PC-9 (cell line): ENCODE measurements around the gene CCDC15. TPM values are rescaled to one million over a fixed set of nuclear protein-coding genes. Genes with fewer than 3 reads are reported as not detected.
A peak's percentile ranks its signal among the peaks of the same experiment; 100 is the strongest.

Experiments
- BruUV-seq: library from RNA; stranded (reverse); fragments of 400-500 nt; replicated peaks from 2 replicates; lab custom pipeline; 2021; lab: Mats Ljungman, UMichigan
- CTCF ChIA-PET: fragments of 300-600 bp; sonication (Branson Sonifier 250); formaldehyde crosslinking; loops from one replicate; lab custom pipeline; 2022; ENCODE audit warnings: antibody characterized with exemption; lab: Charles Lee
- POLR2A ChIA-PET: fragments of 300-600 bp; sonication (Branson Sonifier 250); formaldehyde crosslinking; loops from one replicate; lab custom pipeline; 2022; ENCODE audit warnings: antibody characterized with exemption; ENCODE audit not compliant: unreplicated experiment; lab: Charles Lee
- DNase-seq, 2 experiments: peaks; one replicate each; pipeline versions ENCODE4 v3.0.0 to v3.0.0-alpha.2; 2015 to 2022; ENCODE audit warnings: mixed read lengths in 1 of 2
- H2AFZ ChIP-seq: fragments of 200-600 bp; sonication (generic); 2 replicates; pipeline ENCODE4 v1.8.1; 2017; ENCODE audit warnings: antibody characterized with exemption
- H3F3A ChIP-seq: fragments of 200-600 bp; sonication (generic); 2 replicates; pipeline ENCODE4 v1.8.1; 2017; ENCODE audit warnings: antibody characterized with exemption, mild to moderate bottlenecking, low read depth; ENCODE audit not compliant: insufficient read depth
- H3K27ac ChIP-seq: fragments of 200-600 bp; sonication (generic); 2 replicates; pipeline ENCODE4 v1.6.1; 2016; ENCODE audit warnings: mixed run types
- H3K27me3 ChIP-seq: fragments of 200-600 bp; sonication (generic); 2 replicates; pipeline ENCODE4 v1.6.1; 2016; ENCODE audit warnings: low read depth, mixed run types; ENCODE audit not compliant: insufficient read depth
- H3K36me3 ChIP-seq: fragments of 200-600 bp; sonication (generic); 2 replicates; pipeline ENCODE4 v1.6.1; 2016; ENCODE audit warnings: low read depth, mixed run types
- H3K4me1 ChIP-seq: fragments of 200-600 bp; sonication (generic); replicated peaks from 2 replicates; pipeline ENCODE4 v1.6.1; 2016; ENCODE audit warnings: mixed run types; ENCODE audit not compliant: insufficient read depth
- H3K4me2 ChIP-seq: fragments of 200-600 bp; sonication (generic); 2 replicates; pipeline ENCODE4 v1.6.1; 2017; ENCODE audit warnings: mixed run types
- H3K4me3 ChIP-seq: fragments of 200-600 bp; sonication (generic); 2 replicates; pipeline ENCODE4 v1.6.1; 2016; ENCODE audit warnings: mixed run types
- H3K79me2 ChIP-seq: fragments of 200-600 bp; sonication (generic); 2 replicates; pipeline ENCODE4 v1.6.1; 2017; ENCODE audit warnings: low read depth, mixed run types
- H3K9me2 ChIP-seq: fragments of 200-600 bp; sonication (generic); 2 replicates; pipeline ENCODE4 v1.8.1; 2017; ENCODE audit warnings: mild to moderate bottlenecking; ENCODE audit not compliant: insufficient read depth
- H3K9me3 ChIP-seq: fragments of 200-600 bp; sonication (generic); 2 replicates; pipeline ENCODE4 v1.8.1; 2016; ENCODE audit warnings: low read depth; ENCODE audit not compliant: insufficient read depth
- H4K20me1 ChIP-seq: fragments of 200-600 bp; sonication (generic); 2 replicates; pipeline ENCODE4 v1.8.1; 2017; ENCODE audit not compliant: insufficient read depth
- EZH2 ChIP-seq: fragments of 200-600 bp; sonication (generic); IDR thresholded peaks from 2 replicates; pipeline ENCODE4 v1.8.0; 2017; ENCODE audit warnings: antibody characterized with exemption, low read depth
- intact Hi-C: fragments of 100-400 bp; cut with micrococcal nuclease; formaldehyde crosslinking; loops from one replicate; pipeline ENCODE4 v1.10.0; 2022; ENCODE audit not compliant: unreplicated experiment
- total RNA-seq: library from RNA; stranded (reverse); gene quantifications from 2 replicates; pipeline ENCODE4 v1.2.3, GENCODE V29; 2021
- TF ChIP-seq, protein P1 (sequence below): fragments of 200-600 bp; sonication (generic); conservative IDR thresholded peaks from 2 replicates; pipeline ENCODE4 v1.6.1; 2017; ENCODE audit warnings: mixed run types, antibody characterized with exemption, mild to moderate bottlenecking, moderate library complexity

CCDC15 gene
- total RNA-seq, 1 experiment from 2014 or later = 2.7 TPM

DNA sequence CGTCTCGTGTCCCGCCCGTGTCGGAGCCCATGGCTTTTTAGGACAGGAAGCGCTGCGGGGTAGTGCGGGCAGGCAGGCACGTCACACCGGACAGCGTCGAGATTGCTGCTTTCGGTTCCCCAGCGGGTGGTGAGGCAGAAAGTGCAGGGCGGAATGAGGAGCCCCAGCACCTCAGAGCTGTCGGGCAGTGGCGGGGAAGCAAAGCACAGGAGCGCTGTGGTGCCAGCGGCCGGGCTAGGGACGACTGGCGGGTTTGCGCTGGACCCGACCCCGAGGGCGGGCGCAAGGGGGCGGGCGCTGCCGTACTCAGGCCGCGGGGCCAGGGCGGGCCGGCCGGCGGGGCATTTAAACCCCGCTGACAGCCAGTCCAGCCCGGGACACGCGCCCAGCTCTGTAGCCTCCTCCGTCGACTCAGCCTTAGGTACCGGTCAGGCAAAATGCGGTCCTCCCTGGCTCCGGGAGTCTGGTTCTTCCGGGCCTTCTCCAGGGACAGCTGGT is 109.0 kb downstream of the CCDC15 start, which contains the start of gene SLC37A2:
Gene SLC37A2 (plus strand): TSS at position 375 of the 498 bp plus-strand sequence. CDS start 63 bp downstream, at position 438.
- H3K36me3 ChIP-seq = no peaks in the 10 kb centered on the region
- H3K4me2 ChIP-seq = peak within 1 kb of the TSS; percentile 89
- TF ChIP-seq EZH2 = no peak
- TF ChIP-seq, protein P1, sequence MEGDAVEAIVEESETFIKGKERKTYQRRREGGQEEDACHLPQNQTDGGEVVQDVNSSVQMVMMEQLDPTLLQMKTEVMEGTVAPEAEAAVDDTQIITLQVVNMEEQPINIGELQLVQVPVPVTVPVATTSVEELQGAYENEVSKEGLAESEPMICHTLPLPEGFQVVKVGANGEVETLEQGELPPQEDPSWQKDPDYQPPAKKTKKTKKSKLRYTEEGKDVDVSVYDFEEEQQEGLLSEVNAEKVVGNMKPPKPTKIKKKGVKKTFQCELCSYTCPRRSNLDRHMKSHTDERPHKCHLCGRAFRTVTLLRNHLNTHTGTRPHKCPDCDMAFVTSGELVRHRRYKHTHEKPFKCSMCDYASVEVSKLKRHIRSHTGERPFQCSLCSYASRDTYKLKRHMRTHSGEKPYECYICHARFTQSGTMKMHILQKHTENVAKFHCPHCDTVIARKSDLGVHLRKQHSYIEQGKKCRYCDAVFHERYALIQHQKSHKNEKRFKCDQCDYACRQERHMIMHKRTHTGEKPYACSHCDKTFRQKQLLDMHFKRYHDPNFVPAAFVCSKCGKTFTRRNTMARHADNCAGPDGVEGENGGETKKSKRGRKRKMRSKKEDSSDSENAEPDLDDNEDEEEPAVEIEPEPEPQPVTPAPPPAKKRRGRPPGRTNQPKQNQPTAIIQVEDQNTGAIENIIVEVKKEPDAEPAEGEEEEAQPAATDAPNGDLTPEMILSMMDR = no peak; the same call in 1 of the 2 replicates
- peak within 1 kb of the TSS; percentile 73 for H3K4me3 ChIP-seq
- no peaks in the 10 kb centered on the region; the same call in none of the 2 replicates for H3F3A ChIP-seq
- H3K9me3 ChIP-seq = no peaks in the 10 kb centered on the region
- no peaks in the 10 kb centered on the region for H4K20me1 ChIP-seq
- H3K79me2 ChIP-seq = peaks cover 24% of the 10 kb centered on the region
- peaks cover 10% of the 10 kb centered on the region; the same call in 1 of the 2 replicates for H3K4me1 ChIP-seq
- POLR2A ChIA-PET = interaction anchor here (0.7 kb wide), 1 partner anchor 298 kb away, joined by 4 read pairs; no protein-coding TSS in a partner anchor
- no peaks in the 10 kb centered on the region for H3K9me2 ChIP-seq
- H3K27me3 ChIP-seq = no peaks in the 10 kb centered on the region
- intact Hi-C loops = loop anchor here (1.0 to 2.0 kb wide), 3 partner anchors 20 to 62 kb away; no protein-coding TSS in a partner anchor
- H3K27ac ChIP-seq = peak within 1 kb of the TSS; percentile 36
- no TSS peak for BruUV-seq
- CTCF ChIA-PET = interaction anchor here (0.6 kb wide), 1 partner anchor 173 kb away, joined by 3 read pairs; no protein-coding TSS in a partner anchor
- DNase-seq = peak; percentile 68 to 74
- H2AFZ ChIP-seq = peak within 1 kb of the TSS; percentile 87

DNA sequence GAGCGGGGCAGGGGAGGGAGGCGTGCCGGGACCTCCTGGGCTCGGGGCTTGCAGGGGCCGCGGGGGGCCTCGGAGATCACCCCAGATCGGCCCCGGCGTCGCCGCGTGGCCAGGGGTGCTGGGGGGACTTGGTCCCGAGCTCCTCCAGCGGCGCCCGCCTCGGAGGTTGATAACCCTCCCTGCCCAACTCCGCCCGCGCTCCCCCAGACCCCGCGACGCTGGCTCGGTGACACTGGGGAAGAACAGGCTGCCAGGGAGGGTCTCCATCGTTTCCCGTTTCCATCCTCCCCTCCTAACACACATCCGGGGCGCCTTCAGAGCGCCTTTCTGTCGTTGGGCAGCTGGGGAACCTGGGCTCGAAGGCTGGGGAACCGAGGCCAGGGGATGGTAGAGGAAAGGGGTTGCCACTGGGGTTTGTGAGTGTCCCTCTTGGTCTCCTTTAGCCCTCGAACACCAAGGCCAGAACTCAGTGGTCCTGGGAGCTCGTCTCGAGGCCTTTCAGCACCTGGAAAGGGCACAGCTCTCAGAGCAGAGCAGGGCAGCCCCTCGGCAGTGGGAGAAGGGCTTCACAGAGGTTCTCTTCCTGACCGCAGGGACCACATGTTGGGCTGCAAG is 109.5 kb downstream of the CCDC15 start:
- POLR2A ChIA-PET = interaction anchor here (0.7 kb wide), 1 partner anchor 299 kb away, joined by 4 read pairs; no protein-coding TSS in a partner anchor
- Histone ChIP-seq H3K4me2 (peak overlapping the region; percentile 89), H3K9me2 (no peaks in the 10 kb centered on the region), H3K9me3 (no peaks in the 10 kb centered on the region), H3K27ac (peak overlapping the region; percentile 36; the same call in 1 of the 2 replicates), H3K27me3 (no peaks in the 10 kb centered on the region), H3K36me3 (no peaks in the 10 kb centered on the region), H3K79me2 (peaks cover 24% of the 10 kb centered on the region), H3K4me3 (peak overlapping the region; percentile 73), H4K20me1 (no peaks in the 10 kb centered on the region), H3F3A (peaks cover 4% of the 10 kb centered on the region), H2AFZ (peak overlapping the region; percentile 87), H3K4me1 (peaks cover 14% of the 10 kb centered on the region; the same call in 1 of the 2 replicates)
- TF ChIP-seq, protein P1 = no peak
- no peak for TF ChIP-seq EZH2
- no TSS peak for BruUV-seq
- DNase-seq = no peak
- CTCF ChIA-PET = interaction anchor here (0.6 kb wide), 1 partner anchor 172 kb away, joined by 3 read pairs; no protein-coding TSS in a partner anchor
- intact Hi-C loops = loop anchor here (1.0 to 2.0 kb wide), 3 partner anchors 19 to 61 kb away; no protein-coding TSS in a partner anchor

DNA sequence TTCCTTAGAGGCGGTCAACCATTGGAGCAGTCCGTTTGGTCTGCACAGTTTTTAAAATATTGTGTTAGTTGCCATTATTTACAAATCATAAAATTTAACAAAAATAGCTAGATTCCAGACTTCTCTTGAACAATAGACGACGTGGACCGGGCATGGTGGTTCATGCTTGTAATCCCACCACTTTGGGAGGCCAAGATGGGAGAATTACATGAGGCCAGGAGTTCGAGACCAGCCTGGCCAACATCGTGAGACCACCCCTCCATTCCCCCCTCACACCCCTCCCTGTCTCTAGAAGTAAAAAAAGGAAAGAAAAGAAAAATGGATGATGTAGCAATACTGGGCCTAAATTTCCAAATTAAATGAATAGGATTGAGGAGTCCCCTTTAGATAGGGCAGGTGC is 110.1 kb downstream of the CCDC15 start:
- Histone ChIP-seq H3K9me3 (no peaks in the 10 kb centered on the region), H3K9me2 (no peaks in the 10 kb centered on the region), H2AFZ (peak overlapping the region; percentile 87; the same call in 1 of the 2 replicates), H3K4me3 (peak overlapping the region; percentile 73), H3K4me2 (peak overlapping the region; percentile 89), H3K4me1 (peaks cover 19% of the 10 kb centered on the region), H3K27me3 (no peaks in the 10 kb centered on the region), H3K27ac (0 out of 2 replicates have a peak overlapping the region, but pooled peaks have one; percentile 10), H3F3A (peaks cover 9% of the 10 kb centered on the region), H3K79me2 (peaks cover 24% of the 10 kb centered on the region), H3K36me3 (no peaks in the 10 kb centered on the region), H4K20me1 (no peaks in the 10 kb centered on the region)
- ChIA-PET POLR2A (no interaction called here), CTCF (no interaction called here)
- TSS peak; percentile 35 for BruUV-seq
- intact Hi-C loops = no loop called here
- DNase-seq = no peak
- TF ChIP-seq, protein P1 = no peak
- no peak for TF ChIP-seq EZH2
